ENCODE measurements around the gene ETF1. TPM values are rescaled to one million over a fixed set of nuclear protein-coding genes. Genes with fewer than 3 reads are reported as not detected.

ETF1 gene
- total RNA-seq, 3 donors from 2014 or later = 95.4 to 112 (median 104) TPM

DNA sequence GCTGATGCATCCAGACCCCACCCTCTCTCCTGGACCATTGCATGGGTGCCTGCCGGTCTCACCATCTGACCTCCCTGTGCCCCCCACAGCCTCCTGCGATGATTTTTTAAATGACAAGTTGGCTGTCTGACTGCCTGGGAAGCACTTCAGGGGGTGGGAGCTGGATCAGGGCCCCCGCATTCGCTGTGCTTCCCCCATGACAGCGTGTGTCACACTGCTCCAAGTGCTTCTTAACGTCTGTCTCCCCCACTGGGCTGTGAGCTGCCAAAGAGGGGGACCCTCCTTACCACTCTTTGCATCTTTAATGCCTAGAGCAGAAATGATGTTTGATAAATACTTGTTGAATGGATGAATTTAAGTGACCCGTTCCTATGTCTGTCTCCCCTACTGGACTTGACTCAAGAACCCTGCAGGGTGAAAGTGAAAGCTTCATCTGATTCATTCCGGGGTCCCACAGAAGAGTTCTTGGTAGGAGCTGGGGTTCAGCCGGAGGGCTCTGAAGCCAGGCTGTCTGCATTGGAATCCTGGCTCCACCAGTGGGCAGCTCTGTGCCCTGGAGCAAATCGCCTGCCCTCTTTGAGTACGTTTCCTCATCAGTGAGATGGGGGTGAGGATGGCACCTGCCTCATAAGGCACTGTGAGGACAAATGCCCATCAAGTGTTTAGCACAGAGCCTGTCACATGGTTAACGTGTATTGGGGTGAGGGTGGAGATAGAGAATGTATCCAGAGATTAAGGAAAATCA lies 85.3 kb downstream of the ETF1 start:
- intact Hi-C loops (cut with DNase I; ENCODE audit: low total_unique reads) = no loop called here
- TF ChIP-seq POLR2A (IDR thresholded peaks at IDR 0.05) = no peak
- H3K27ac ChIP-seq = no peak overlapping the region
- no peaks in the 10 kb centered on the region for H3K9me3 ChIP-seq
- DNase-seq (ENCODE audit: low spot score in 2 of 2) = no peak
- H3K4me3 ChIP-seq = no peak overlapping the region
- peaks cover 0 to 6% of the 10 kb centered on the region in 2 donors for H3K4me1 ChIP-seq
- H3K27me3 ChIP-seq = no peaks in the 10 kb centered on the region
- H3K36me3 ChIP-seq = no peaks in the 10 kb centered on the region

Other genes starting within 250 kb of the ETF1 start
- gene CDC25C, start 211.4 kb downstream of the ETF1 start, total RNA-seq = under 1 TPM in 1 of 3 donors, not detected in 2; 0.64 TPM
- gene FAM53C, start 205.0 kb downstream of the ETF1 start, total RNA-seq = 10 to 100 TPM; 16.6 to 31.0 (median 23.3) TPM
- gene KDM3B, start 190.6 kb downstream of the ETF1 start, total RNA-seq = 10 to 100 TPM; 61.3 to 85.0 (median 66.5) TPM
- gene REEP2, start 104.2 kb downstream of the ETF1 start, total RNA-seq = 1 to 10 TPM in 1 of 3 donors, under 1 TPM in 2; 0.88 to 2.7 (median 0.98) TPM
- 10 to 100 TPM; 11.8 to 61.0 (median 18.4) TPM for gene EGR1, start 77.8 kb downstream of the ETF1 start, total RNA-seq
- 100 to 1,000 TPM; 236 to 288 (median 266) TPM for gene HSPA9, start 32.2 kb upstream of the ETF1 start, total RNA-seq
- 100 to 1,000 TPM; 314 to 389 (median 321) TPM for gene CTNNA1, start 210.2 kb upstream of the ETF1 start, total RNA-seq

Data from breast epithelium (tissue), 4 donors.